ENCODE results near the gene NBAS.

Gene NBAS

DNA sequence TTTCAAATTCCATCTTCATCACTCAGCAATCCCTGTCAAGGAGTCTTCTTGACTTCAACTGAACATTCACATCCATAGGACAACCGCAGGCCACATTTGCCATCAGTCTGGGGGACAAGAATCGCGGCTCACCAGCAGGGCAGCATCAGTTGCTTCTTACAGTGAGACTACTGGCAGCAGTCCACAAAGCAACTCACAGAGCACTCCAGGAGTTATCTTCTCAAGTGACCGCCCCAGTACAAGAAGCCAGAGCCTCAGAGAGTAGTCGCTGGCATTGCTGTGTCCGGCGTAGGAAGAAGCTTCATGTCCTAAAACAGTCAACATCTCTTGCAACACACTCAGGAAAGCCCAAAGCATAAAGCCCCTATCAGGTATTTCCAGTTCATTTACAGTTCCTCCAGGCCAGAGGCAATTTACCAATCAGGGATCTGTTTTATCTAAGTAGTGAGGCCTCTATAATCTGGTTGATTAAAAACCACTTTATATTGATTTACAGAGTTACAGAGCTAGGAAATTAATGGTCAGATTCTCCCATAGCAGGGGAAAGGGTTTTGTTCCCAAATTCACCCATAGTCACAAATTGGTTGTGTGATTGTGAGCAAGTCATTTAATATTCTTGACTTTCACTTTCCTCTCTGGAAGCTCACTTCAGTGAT, 177.3 kb downstream of the NBAS start:
- TF ChIP-seq, protein P1, sequence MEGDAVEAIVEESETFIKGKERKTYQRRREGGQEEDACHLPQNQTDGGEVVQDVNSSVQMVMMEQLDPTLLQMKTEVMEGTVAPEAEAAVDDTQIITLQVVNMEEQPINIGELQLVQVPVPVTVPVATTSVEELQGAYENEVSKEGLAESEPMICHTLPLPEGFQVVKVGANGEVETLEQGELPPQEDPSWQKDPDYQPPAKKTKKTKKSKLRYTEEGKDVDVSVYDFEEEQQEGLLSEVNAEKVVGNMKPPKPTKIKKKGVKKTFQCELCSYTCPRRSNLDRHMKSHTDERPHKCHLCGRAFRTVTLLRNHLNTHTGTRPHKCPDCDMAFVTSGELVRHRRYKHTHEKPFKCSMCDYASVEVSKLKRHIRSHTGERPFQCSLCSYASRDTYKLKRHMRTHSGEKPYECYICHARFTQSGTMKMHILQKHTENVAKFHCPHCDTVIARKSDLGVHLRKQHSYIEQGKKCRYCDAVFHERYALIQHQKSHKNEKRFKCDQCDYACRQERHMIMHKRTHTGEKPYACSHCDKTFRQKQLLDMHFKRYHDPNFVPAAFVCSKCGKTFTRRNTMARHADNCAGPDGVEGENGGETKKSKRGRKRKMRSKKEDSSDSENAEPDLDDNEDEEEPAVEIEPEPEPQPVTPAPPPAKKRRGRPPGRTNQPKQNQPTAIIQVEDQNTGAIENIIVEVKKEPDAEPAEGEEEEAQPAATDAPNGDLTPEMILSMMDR (conservative IDR thresholded peaks at IDR 0.05) = no peak
- H3K27ac ChIP-seq = no peak overlapping the region

DNA sequence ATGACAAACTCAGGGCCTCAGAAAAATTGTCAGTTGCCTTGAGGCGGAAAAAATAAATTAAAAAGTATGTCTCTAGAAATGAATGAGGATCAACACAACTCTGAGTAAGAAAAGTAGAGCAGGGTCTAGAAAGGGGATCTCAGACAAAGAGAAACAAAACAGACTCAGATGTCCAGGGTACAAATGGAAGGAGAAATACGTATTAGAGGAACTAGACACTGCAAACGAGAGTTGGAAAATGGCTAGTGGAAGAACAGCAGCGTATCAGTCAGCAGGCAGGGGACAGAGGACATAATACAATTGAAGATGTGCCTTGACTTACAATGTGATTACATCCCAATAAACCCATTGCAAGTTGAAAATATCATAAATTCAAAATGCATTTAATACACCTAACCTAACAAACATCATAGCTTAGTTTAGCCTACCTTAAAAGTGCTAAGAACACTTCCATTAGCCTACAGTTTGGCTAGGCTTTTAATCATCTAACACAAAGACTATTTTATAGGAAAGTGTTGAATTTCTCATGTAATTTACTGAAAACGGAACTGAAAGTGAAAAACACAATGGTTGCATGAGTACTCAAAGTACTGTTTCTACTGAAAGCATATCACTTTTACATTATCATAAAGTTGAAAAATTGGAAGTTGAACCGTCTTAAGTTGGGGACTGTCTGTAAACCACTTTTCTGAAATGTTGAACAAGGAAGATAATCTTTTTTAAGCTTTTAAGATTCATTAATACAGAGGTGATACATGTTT, 182.8 kb downstream of the NBAS start:
- TF ChIP-seq, protein P1 (conservative IDR thresholded peaks at IDR 0.05) = no peak
- H3K27ac ChIP-seq = no peak overlapping the region

DNA sequence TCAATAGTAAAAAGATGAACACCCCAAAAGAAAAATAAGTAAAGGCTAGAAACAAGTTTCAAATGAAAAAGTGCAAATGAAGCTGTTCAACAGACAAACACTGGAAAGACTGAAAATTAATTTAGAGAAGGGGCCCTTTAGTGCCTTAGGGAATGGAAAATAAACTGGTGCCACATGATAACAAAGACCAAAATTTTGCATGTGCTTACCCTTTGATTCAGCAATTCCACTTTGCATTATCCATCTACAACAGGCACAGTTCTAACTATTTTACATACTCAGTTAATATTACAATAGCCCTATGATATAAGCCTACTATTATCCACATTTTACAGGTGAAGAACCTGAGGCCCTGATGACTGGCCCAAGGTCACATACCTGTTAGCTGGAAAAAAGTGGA, 183.9 kb downstream of the NBAS start:
- no peak overlapping the region for H3K27ac ChIP-seq
- TF ChIP-seq, protein P1 (conservative IDR thresholded peaks at IDR 0.05) = no peak

DNA sequence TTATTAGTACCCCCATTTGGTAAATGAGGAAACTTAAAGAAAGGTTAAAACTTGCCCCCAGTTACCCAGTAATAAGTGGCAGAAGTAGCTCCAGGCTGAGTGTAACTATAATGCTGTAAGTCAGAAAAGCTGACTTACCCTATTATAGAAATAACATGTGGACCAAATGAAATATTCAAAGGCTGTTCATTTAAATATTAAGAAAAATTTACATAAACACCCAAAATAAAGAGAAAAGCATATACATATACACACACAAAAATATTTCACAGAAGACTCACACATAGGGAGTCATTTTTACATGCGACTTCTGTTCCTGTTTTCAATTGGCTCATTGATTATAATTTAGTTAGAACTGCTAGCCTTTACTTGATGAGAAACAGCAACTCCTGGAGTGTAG, 189.1 kb downstream of the NBAS start:
- H3K27ac ChIP-seq = no peak overlapping the region
- TF ChIP-seq, protein P1 (conservative IDR thresholded peaks at IDR 0.05) = no peak

DNA sequence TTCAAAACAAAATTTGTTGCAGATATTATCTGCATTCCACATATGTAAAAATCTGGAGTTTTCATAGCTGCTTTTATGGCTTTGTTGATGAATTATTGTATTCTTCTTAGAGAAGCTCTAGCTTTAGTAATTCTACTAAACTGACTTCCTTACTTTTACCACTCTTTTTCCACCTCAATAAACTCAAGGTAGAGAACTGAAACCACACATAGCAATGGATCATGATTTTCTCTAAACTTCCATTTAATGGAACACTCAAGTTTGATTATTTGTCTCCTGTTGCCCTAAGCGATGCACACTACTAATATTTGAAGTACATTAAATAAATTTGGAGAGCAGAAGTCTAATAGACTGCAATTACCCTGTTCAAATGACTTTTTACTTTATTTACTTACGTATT, 192.0 kb downstream of the NBAS start:
- no peak overlapping the region for H3K27ac ChIP-seq
- TF ChIP-seq, protein P1 (conservative IDR thresholded peaks at IDR 0.05) = no peak

DNA sequence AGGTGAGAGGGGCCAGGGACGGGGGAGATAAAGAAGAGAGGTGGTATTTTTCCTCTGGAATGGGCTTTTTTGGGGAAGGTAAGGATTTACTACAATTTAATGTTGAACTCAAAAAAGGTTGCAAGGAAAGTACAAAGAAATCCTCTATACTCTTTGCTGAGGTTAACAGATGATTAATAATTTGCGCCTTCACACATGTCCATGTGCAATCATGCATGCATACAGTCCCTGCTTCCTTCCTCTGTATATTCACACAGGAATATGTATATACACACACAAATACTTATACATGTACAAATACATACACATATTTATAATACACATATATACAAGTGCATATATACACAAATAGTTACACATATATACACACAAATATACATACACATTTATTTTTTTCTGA, 193.4 kb downstream of the NBAS start:
- H3K27ac ChIP-seq = no peak overlapping the region
- TF ChIP-seq, protein P1 (conservative IDR thresholded peaks at IDR 0.05) = no peak

DNA sequence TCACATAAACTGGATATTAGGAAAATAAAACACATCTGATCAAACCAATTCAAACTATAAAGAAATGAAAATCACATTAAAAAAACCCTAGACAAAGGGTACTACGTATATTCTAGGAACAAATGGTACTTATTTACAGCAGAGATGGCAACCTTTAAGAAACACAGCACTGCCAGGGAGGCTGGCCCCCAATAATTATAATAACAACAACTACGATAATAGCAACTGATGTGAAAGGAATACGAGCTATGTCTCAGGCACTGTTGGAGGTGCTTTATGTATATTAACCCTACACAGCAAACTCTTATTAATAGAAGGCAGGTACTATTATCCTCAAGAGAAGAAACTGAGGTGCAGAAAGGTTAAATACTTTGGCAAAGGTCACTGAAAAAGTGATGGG, 193.9 kb downstream of the NBAS start:
- no peak overlapping the region for H3K27ac ChIP-seq
- TF ChIP-seq, protein P1 (conservative IDR thresholded peaks at IDR 0.05) = no peak

Measured in VCaP (cell line).